NCI-H748 (cell line): Measurements from ENCODE around the gene CBLIF.
"Not testable (repeated sequence)": the region's sequence is repeated elsewhere in the genome, so short reads cannot be mapped to it uniquely, and the experiment has no call there.

Source experiments
- DNase-seq: peaks from one replicate; lab custom pipeline; 2025; ENCODE audit not compliant: unreplicated experiment; lab: John Stamatoyannopoulos, UW

Gene CBLIF

GRCh38 chr11:59845399-59845798 is at the start of gene CBLIF:
Gene CBLIF (minus strand): TSS chr11:59845499. CDS start chr11:59845453, 46 bp downstream.
- DNase-seq: no peak

GRCh38 chr11:59894616-59895015 is 49.3 kb upstream of the CBLIF start:
- no peak for DNase-seq

- DNase-seq: no peak
These were observed 46.5 kb upstream of the CBLIF start for GRCh38 chr11:59891781-59892181.

GRCh38 chr11:59887156-59887555 is 41.9 kb upstream of the CBLIF start:
- DNase-seq: not testable (repeated sequence)

GRCh38 chr11:59883597-59883996 is 38.3 kb upstream of the CBLIF start:
- no peak for DNase-seq

GRCh38 chr11:59879567-59879966 is 34.3 kb upstream of the CBLIF start:
- no peak for DNase-seq

GRCh38 chr11:59878575-59878974 is 33.3 kb upstream of the CBLIF start, which contains the start of gene OOSP3:
Gene OOSP3 (plus strand): TSS chr11:59878782. CDS start chr11:59878809, 27 bp downstream.
- DNase-seq: no peak

- DNase-seq: no peak
These were observed 32.5 kb upstream of the CBLIF start for GRCh38 chr11:59877784-59878183.

GRCh38 chr11:59877325-59877724 is 32.0 kb upstream of the CBLIF start:
- no peak for DNase-seq

GRCh38 chr11:59875856-59876519 is 30.7 kb upstream of the CBLIF start:
- no peak for DNase-seq

GRCh38 chr11:59872076-59872475 is 26.8 kb upstream of the CBLIF start:
- DNase-seq: no peak

GRCh38 chr11:59867946-59868345 is 22.6 kb upstream of the CBLIF start:
- no peak for DNase-seq

GRCh38 chr11:59866836-59867235 is 21.5 kb upstream of the CBLIF start:
- DNase-seq: no peak

- DNase-seq: no peak
These were observed 21.1 kb upstream of the CBLIF start, which contains the start of gene TCN1 for GRCh38 chr11:59866397-59866796. Gene TCN1 (minus strand): TSS chr11:59866487. CDS start chr11:59866470, 17 bp downstream.

- no peak for DNase-seq
These were observed 19.7 kb upstream of the CBLIF start for GRCh38 chr11:59865031-59865430.

- DNase-seq: no peak
These were observed 17.0 kb upstream of the CBLIF start for GRCh38 chr11:59862252-59862651.

GRCh38 chr11:59859673-59860072 is 14.4 kb upstream of the CBLIF start:
- DNase-seq: no peak

- no peak for DNase-seq
These were observed 12.4 kb upstream of the CBLIF start for GRCh38 chr11:59857439-59858434.

GRCh38 chr11:59854871-59855270 is 9.6 kb upstream of the CBLIF start:
- no peak for DNase-seq

- DNase-seq: not testable (repeated sequence)
These were observed 6.1 kb upstream of the CBLIF start for GRCh38 chr11:59851416-59851815.

- DNase-seq: not testable (repeated sequence)
These were observed 4.3 kb upstream of the CBLIF start for GRCh38 chr11:59849551-59849950.

GRCh38 chr11:59849129-59849528 is 3.8 kb upstream of the CBLIF start:
- DNase-seq: no peak
